ENCODE data around the gene PBLD.

The PBLD gene

DNA sequence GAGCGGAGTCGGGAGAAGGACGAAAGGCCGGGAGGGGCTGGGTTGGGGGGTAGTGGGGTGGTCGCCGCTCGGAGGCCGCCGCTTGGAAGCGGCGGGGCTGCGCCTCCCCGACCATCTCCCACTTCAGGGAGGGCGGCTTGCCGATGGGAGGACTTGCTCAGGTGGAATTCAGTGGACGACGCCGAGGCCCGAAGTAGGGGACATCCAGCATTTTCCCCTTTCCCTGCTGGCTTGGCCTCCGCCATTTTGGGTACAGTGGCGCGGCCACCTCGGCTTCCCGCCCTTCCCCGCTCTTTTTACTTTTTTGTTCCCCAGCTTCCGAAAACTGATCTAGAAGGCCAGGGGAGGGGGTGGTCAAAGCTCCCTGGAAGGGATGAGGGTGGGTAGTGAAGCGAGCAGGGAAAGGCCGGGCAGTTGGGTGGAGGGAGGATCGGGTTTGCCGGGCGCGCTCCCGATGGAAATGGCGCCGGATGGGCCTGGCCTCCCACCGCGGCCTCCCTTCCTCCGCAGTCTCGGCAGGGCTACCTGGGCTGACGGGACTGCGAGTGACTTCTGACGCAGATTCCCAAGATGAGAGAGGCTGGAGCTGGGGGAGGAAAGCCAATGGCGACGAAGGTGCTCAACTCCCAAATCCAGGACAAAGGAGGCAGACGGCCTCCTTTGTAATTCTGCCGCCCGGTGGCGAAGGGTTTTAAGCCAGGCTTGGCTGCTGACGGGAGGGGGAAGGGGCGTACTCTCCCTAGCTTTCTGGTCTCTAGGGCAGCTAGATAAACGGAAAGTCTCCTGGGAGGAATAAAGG is at the start of gene PBLD:
TSS of gene PBLD (minus strand) at position 670 of the 799 bp plus-strand sequence. CDS start 26,084 bp downstream, outside the sequence.
- DNase-seq, result peak; percentile 54

DNA sequence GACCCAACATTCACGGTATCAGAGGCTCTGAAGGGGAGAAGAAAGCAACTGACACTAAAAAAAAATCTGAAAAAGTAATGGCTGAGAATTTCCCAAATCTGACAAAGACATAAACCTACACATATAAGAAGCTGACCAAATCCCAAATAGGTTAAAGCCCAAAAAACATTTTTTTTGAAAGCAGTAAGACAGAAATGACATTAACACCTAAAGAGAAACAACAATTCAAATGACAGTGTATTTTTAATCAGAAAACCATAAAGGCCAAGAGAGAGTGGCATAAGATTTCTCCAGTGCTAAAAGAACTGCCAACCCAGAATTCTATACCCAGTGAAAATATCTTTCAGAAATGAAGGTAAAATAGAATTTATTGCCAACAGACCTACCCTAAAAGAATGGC is 38.9 kb upstream of the PBLD start:
- no peak for DNase-seq

DNA sequence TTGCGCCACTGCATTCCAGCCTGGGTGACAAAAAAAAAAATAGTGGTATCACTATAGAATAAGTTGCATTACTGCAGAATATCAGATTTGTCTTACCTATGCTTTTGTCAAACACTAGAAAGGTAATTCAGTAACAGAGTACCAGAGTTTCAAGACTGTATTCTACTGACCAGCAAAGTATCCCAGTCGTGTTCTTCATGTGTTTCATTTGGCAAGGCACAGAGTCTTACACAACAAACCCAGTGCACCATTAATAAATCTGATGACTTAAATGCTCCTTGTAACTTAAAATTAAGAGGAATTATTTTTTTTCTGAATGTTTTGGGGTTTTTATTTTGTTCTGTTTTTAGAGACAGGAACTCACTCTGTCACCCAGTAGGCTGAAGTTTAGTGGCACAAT is 34.4 kb upstream of the PBLD start:
- no peak for DNase-seq

DNA sequence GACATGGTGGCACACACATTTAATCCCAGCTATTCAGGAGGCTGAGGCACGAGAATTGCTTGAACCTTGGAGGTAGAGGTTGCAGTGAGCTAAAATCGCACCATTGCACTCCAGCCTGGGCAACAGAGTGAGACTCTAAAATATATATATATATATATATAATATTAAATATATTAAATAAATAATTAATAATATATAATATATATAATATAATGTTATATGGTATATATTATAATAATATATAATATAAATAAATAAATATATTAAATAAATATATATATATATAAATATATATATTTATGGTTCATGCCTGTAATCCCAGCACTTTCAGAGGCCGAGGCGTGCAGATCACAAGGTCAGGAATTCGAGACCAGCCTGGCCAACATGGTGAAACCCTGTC is 33.9 kb upstream of the PBLD start:
- no peak for DNase-seq

DNA sequence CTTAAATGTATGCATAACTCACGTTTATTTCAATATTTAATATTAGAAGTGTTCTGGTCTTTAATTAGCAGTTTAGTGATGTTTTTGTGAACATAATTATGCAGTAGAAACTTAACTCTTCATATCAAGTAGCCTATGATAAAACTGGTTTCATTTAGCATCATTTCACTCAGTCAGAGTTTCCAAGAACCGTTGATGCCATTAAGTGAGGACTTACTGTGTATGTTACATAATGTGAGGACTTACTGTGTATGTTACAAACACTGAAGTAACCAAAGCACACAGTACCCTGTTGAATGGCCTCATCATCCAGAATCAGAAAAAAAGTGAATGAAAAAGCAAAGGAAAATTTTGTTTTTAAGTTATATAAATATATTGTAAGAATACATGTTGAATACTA is 32.9 kb upstream of the PBLD start:
- no peak for DNase-seq

DNA sequence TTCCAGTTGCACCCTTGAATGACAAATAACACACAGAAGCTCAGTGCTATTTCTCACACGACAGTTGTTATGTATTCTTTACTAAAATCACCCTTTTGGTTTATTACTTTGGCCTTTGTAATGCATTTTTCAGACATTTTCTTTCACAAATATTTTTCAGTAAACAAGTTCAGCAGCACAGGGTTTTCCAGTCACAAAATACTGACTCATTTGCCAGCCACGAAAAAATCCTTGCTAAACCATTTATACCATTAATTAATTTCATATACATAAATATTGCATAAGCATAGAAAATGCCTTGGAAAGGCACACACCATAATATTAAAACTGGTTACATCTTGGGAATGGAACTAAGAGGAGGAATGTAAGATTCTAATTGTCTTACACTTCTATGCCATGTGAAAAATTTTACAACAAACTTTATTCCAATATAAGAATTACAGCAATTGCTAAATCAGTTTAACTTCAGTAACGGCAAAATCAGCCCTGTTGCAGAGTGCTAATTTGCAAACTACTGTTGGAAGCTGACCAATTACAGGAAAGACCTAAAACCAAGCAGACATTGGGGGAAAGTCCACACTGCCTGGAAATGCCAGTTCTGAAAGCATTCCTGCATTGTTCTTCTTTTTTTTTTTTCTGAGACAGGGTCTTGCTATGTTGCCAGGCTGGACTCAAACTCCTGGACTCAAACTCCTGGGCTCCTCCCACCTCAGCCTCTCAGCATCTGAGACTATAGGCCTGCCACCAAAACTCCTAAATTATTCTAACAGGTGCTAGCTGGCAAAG is 31.6 kb upstream of the PBLD start:
- no peak for DNase-seq

DNA sequence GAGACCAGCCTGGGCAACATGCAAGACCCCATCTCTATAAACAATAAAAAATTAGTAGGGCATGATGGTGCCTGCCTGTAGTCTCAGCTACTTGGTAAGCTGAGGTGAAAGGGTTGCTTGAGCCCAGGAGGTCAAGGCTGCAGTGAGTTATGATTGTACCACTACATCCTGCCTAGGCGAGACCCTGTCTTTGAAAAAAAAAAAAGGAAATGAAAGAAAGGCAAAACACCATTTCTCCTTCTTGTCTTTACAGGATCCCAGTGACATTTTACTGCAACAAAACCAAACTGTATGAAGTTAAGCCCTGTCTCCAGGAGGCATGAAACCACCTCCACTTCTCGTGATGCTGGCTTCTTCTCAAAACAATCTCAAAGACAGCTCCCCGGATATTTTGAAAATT is 29.9 kb upstream of the PBLD start:
- DNase-seq, result no peak

DNA sequence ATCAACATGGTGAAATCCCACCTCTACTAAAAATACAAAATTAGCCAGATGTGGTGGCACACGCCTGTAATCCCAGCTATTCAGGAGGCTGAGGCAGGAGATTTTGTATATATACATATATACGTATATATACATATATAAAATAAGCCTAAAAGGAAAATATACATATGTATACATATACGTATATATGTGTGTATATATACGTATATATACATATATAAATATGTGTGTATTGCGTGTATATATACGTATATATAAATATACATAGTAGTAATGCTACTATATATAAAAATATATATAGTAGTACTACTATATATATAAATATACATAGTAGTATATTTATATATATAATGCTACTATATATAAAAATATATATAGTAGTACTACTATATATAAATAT is 26.5 kb upstream of the PBLD start:
- DNase-seq, result no peak

DNA sequence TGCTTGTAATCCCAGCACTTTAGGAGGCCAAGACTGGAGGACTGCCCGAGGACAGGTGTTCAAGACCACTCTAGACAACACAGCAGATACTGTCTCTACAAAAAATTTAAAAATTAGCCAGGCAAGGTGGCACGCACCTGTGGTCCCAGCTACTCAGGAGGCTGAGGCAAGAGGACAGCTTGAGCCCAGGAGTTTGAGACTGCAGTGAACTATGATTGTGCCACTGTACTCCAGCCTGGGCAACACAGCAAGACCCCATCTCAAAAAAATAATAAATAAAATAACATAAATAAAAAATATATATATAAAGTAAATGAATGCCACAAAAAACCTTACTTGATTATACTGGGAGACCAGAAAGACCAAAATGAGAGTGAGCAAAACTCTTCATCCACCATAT is 20.8 kb upstream of the PBLD start:
- DNase-seq, result no peak

DNA sequence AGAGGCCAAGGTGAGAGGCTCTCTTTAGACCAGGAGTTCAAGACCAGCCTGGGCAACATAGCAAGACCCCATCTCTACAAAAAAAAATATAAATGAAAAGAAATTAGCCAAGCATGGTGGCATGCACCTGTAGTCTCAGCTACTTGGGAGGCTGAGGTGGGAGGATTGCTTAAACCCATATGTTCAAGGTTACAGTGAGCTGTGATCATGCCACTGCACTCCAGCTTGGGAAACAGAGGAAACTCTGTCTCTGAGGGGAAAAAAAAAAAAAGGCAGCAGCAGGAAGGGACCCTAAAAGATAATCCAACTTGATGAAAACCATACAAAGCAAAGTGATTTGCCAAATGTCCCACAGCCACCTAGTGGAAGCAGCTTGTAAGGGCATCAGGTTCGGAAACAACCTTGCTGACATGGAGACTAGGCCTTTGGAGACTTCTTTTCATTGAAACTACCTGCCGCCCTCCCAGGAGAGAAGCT is 15.6 kb upstream of the PBLD start:
- no peak for DNase-seq

DNA sequence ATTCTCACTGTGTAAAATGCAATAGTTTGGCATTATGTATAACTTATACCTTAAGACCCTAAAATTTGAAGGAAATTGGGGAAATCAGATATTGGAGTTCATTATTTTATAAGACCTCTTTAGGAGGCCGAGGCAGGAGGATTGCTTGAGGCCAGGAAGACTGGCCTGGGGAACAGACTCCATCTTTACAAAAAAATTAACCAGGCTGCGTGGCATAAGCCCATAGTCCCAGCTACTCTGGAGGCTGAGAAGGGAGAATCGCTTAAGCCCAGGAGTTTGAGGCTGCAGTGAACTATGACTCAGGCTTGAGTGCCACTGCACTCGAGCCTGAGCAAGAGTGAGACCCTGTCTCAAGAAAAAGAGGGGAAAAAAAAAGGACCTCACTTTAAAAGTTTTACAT is 14.0 kb upstream of the PBLD start:
- DNase-seq, result no peak

DNA sequence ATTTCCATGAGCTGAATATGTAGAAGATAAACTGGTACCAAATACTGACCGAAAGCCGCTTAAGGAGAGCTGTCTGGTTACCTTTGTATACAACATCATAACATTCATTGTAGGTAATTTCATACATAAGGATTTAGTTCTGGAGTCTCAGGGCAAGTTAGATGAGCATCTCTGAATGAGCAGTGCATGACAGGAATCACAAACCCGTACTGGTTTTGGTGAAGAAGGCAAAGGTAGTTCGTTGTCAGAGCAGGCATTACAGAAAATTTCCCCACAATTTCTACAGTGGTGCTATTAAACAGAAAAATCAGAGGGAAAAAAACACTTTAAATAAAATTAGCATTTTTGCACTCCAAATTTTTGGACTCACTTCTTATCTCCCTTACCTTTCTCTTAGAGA is 12.9 kb upstream of the PBLD start:
- DNase-seq, result no peak

DNA sequence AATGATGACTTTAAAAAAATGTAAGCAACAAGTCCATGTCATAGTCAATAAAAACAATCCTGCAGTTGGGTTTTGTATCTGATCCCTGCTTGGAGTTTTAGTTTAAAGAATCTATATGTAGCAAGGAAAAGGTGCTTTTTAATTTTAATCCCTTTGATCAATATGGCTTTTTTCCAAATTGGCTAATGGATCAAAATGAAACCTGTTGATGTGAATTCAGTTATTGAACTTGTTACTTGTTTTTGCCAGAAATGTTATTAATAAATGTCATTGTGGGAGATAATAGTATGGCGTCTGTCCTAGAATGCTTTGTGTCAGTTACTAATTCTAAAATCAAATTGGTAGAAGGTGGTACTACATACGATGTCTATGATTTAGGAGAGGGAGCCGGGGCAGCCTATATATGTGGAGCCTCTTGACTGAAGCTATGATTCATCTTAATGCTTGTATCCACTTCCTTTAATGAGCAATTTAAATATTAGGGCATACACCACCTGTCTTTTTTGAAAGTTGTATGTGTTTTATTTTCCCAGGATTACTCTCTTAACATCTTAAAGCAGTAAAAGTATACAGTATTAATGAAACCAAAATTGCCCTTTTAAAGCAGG is 10.3 kb upstream of the PBLD start:
- no peak for DNase-seq

DNA sequence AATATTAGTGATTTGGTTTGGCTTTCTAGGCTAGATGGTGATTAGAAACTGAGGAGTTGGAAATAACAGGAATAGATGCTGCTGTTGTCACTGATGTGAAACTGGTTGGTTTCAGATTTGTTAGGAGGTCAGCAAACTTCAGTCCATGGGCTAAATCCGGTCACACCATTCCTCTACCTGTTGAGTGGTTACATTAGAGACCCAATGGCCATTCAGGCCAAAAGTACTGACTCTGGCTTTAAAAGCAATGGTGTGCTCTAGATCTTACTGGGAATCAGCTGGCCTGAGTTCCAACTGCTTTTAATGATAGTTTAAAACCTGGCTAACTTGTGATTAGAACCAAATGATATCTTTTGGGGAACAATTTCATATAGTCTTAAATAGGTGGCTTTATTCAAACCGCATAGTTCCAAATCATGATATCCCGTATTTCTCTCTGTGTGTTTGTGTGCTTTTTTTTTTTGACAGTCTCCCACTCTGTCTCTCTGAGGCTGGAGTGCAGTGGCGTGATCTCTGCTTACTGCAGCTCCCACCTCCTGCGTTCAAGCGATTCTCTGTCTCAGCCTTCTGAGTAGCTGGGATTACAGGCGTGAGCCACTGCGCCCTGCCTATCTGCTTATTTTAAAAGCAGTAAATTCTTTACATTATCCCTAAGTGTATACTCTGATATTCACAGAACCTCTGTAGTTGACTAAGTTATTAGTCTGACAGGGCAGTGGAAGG is 7.8 kb upstream of the PBLD start:
- no peak for DNase-seq

DNA sequence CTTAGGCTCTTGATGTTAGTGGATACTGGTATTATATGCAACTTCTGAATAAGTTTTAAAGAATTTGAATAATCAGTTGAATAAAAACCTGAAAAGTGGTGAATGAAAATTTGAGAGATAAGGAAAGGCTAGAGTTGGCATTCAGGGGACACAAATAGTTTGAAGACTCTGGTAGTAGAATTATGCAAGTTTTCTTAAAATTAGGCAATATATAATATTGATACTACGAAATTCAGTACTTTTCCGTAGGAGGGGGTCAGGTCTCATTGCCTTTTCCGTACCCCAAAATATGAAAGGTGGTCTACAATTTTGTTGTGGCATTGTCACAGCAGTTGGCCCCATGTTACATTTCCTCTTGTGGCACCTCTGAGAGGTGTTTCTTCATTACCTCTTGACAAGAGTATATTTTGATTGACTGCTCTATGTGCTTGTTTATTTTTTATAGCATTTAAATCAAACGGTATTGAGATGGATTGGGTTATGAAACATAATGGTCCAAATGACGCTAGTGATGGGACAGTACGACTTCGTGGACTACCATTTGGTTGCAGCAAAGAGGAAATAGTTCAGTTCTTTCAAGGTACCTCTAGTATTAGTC is 4.1 kb upstream of the PBLD start:
- DNase-seq, result no peak

DNA sequence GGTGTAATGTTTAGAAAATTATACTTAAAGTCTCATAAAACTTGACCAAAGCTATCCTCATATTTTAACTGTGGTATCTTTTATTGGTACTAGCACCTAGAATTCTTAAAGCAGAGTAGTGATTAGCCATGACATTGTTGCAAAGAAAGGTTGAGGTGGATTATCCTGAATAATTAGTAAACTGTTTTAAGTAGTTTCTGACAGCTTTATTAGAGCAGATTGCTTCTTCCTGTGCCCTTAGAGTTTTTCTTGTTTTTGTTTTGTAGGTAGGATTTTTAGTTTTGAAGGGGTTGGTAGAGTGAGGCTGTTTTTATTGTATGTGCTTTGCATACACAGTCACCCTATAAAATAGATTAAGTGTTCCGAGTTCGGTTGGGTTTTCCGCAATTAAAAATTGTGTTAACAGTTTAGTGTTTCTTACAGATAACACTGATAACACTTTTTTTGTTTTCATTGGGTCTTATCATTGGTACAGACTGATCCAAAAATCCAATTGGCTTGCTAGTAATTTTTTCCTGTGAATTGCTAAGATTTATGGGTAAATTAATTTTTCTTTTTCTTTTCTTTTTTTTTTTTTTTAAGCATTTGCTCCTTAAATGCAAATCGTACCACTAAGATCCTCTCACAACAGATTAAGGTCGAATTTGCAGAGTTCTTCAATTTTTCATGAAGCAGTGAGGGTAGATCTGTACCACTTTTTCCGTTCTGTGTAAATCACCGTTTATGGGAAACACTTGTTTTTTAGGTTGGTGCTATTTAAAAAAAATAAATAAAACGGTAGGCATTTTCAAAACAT is 2.1 kb upstream of the PBLD start:
- no peak for DNase-seq

DNA sequence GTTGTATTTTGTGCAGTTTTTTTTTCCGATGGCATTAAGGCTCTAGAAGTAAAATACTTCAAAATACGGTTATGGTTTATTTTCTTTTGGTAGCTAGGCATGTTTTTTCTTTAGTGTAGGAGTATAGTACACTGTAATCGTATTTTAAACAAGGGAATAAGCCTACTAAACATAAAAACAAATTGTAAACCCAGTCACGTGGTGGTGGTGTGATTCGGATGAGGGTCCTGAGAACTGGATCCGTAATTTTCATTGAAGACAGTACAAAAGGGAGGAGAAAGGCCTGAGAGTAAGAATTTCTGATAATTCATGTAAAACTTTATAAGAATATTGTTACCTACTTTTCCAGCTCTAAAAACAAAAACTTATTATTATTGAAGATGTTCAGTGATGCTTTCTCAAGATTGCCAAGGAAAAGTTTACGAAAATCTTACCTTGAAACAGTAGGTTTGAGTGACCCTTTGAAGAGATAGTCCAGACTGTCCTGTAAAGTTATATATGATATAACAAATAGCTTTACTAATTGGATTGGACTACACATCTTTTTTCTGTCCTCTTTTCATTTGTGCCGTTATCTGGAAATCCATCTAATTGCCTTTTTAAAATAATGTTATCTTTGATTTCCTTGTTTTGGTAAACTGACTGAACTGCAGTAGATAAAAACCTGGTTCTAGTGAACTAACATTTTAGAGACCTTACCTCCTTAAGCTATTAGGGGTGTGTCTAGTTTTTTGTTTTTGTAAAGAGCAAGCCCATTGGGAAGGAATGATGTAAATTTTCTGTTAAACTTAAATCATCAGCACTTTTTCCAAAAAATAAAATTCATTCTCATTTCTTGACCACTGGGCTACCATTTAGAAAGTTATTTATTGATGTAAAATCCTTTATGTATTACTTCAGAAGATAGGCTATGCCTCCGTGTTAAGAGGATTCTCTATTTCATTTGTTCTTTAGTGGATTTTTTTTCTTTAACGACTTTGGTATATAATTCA is 1.0 kb upstream of the PBLD start:
- DNase-seq, result no peak

DNA sequence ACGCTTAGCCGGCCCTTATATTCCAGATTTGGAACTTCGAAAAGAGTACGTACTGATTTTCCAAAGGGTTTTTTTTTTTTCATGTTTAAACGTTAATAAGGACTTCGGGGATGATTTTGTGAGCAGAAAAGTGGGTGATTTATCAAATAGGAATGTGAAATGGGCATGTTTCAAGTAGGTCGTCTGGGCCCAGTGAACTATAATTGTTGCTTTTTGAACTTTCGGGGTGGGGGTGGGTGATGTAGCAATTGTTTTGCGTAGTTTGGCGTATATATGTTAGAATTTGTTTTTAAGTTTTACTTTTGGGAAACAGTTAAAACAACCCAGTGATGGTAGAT is 299 bp upstream of the PBLD start:
- DNase-seq, result no peak

DNA sequence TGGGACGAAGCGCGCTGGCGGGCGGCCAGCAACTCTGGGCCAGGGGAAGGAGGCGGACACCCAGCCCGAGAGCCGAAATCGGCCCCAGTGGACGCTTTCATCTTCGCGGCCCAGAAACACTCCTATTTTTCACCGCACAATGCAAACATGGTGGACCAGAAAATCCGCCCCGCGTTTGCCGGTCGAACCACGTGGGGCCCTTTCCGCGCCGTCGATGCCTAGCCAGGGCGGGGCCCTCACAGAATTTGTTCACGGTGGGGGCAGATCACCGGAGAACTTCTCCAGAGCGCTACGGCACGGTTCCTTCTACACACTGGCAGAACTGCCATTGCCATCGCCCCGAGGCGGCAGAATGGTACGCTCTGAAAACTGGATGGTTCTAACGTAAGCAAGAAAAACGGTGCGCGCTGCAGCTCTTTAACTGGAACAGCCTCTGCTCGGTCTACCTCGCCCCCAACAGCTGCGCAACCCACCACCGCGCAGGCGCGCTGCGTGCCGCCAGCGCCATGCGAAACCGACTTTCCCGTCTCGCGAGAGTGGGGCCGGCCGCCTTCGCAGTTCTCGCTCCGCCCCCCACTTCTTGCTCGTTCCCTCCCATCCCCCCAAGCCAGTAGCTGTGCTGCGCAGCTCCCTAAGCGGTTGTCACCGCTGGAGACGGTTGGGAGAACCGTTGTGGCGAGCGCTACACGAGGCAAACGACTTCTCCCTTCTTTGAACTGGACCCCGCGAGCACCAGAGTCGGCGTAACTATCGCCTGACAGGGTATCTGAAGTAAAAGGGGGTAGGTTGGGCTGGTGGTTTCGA is 1.1 kb downstream of the PBLD start, which contains the start of gene HNRNPH3:
TSS of gene HNRNPH3 (plus strand) at position 610 of the 804 bp plus-strand sequence. CDS start 5,158 bp downstream, outside the sequence.
- DNase-seq, result peak; percentile 92

All from NCI-H1105 (cell line).